SK-N-SH (cell line): ENCODE measurements around the gene SLF2.

Experiments used
- CHD2 ChIP-seq: fragments of 150-350 bp; IDR thresholded peaks from 2 replicates; pipeline ENCODE4 v1.6.1; 2018; ENCODE audit warnings: low read length; ENCODE audit not compliant: partially characterized antibody
- CTCF ChIP-seq: fragments of 200-600 bp; sonication (generic); IDR thresholded peaks from 2 replicates; pipeline ENCODE4 v1.6.1; 2017; ENCODE audit warnings: antibody characterized with exemption, mild to moderate bottlenecking, moderate library complexity
- POLR2AphosphoS5 ChIP-seq: IDR thresholded peaks from 2 replicates; pipeline ENCODE4 v1.6.1; 2012; ENCODE audit warnings: low read depth, low read length
- REST ChIP-seq: IDR thresholded peaks from 2 replicates; pipeline ENCODE4 v1.6.1; 2012; ENCODE audit warnings: mild to moderate bottlenecking, low read depth, low read length, moderate library complexity
- TAF1 ChIP-seq: IDR thresholded peaks from 2 replicates; pipeline ENCODE4 v1.6.1; 2012; ENCODE audit warnings: low read depth, mild to moderate bottlenecking, low read length, moderate library complexity, borderline replicate concordance
- TCF12 ChIP-seq: IDR thresholded peaks from 2 replicates; pipeline ENCODE4 v1.4.0; 2012
- USF1 ChIP-seq: IDR thresholded peaks from 2 replicates; pipeline ENCODE4 v1.4.0; 2012; ENCODE audit warnings: low read depth, borderline replicate concordance
- USF2 ChIP-seq: fragments of 150-350 bp; IDR thresholded peaks from 2 replicates; pipeline ENCODE4 v1.6.1; 2017; ENCODE audit warnings: antibody characterized with exemption, low read length, low read depth, borderline replicate concordance
- ZBTB33 ChIP-seq: IDR thresholded peaks from 2 replicates; pipeline ENCODE4 v1.4.0; 2012; ENCODE audit warnings: low read depth, borderline replicate concordance

GRCh38 chr10:100873146-100873826, 39.5 kb upstream of the SLF2 start:
- TF ChIP-seq REST (no peak), TAF1 (no peak), ZBTB33 (no peak), TCF12 (no peak), CTCF (no peak), CHD2 (no peak), USF1 (no peak), POLR2AphosphoS5 (no peak), USF2 (no peak)
